NCI-H2227 (cell line): ENCODE data around the gene C3orf20.
"Not testable (repeated sequence)": the region's sequence is repeated elsewhere in the genome, so short reads cannot be mapped to it uniquely, and the experiment has no call there.

ENCODE experiments used
- DNase-seq: peaks from one replicate; lab custom pipeline; 2025; ENCODE audit not compliant: unreplicated experiment; lab: John Stamatoyannopoulos, UW

The C3orf20 gene

GRCh38 chr3:14793858-14794234, 118.9 kb downstream of the C3orf20 start:
- DNase-seq: no peak

DNA sequence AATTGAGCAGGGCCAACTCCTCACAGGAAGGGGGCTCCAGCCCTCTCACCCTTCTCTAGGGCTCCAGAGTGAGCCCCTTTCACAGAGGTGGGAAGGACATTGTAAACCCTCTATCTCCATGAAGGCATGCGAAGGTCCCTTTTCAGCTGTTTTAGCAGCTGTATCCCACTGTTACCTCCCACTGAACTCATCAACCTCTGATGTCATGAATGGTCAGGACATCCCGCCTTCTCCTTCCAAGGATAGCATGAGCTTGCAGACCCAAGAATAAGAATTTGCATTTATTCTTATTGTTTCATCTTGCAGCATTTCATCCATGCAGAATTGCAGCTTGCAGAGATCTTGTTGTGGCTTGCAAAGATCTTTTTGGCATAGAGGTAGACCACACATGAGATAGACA, 119.5 kb downstream of the C3orf20 start:
- no peak for DNase-seq

- DNase-seq: no peak
Observed at GRCh38 chr3:14795996-14796395, 121.1 kb downstream of the C3orf20 start.

- DNase-seq: peak; percentile 6
Observed at GRCh38 chr3:14796403-14797077, 121.6 kb downstream of the C3orf20 start.

- no peak for DNase-seq
Observed at GRCh38 chr3:14797731-14798130, 122.8 kb downstream of the C3orf20 start.

GRCh38 chr3:14798231-14798630, 123.3 kb downstream of the C3orf20 start:
- DNase-seq: no peak

- no peak for DNase-seq
Observed at GRCh38 chr3:14799146-14799545, 124.2 kb downstream of the C3orf20 start.

- no peak for DNase-seq
Observed at GRCh38 chr3:14801031-14801430, 126.1 kb downstream of the C3orf20 start.

- no peak for DNase-seq
Observed at GRCh38 chr3:14801668-14802380, 126.9 kb downstream of the C3orf20 start.

DNA sequence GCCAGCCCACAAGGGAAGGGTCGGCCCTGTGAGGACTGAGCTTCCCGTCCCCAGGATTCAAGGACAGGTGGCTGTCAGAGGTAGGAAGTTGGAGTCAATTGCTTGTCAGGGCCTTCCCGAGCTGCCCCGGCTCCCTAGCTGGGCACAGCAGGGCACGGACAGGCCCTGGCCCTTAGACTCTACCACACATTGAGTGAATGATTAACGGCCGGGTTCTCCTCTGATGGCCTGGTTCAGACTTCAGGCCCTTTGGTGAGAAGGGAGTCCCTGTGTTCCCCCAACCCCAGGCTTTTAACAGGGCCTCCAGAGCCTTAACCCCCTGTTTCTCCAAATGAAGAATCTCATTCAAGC, 127.4 kb downstream of the C3orf20 start:
- DNase-seq: no peak

DNA sequence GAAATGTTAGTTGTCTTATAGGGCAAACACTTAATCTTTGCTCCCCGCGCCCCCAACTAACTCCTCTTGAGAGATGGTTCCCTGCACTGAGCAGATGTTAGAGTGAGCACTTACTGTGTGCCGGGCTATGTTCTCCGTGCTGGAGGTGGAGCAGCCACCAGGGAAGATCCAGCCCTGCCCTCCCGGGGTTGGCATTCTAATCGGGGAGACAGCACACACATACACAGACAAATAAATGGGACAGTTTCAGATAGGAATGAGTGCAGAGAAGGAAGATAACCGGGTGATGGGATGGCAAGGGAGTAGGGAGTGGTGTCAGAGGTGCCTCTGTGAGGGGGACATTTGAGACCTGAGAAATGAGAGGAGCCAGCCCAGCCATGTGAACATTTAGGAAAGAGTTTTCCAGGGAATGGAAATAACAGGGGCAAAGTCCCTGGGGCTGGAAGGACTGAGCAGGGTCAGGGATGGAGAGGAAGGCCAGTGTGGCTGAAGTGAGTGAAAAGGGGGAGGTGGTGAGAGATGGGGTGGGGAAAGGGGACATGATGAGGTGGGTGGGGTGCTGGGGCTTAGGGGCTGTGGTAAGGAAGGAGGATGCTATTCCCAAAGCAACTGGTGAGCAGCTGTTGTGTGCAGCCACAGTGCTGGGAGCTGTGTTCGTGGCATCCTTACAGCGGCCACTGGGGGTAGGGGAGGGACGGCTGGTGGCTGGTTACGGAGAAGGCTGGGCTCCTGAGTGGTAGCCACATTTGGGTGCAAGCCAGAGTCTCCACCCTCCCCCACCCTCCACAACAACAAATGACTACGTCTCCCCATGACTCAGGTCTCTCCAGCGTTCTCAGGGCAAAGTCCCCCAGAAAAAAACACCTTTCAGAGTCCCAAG, 128.4 kb downstream of the C3orf20 start:
- no peak for DNase-seq

DNA sequence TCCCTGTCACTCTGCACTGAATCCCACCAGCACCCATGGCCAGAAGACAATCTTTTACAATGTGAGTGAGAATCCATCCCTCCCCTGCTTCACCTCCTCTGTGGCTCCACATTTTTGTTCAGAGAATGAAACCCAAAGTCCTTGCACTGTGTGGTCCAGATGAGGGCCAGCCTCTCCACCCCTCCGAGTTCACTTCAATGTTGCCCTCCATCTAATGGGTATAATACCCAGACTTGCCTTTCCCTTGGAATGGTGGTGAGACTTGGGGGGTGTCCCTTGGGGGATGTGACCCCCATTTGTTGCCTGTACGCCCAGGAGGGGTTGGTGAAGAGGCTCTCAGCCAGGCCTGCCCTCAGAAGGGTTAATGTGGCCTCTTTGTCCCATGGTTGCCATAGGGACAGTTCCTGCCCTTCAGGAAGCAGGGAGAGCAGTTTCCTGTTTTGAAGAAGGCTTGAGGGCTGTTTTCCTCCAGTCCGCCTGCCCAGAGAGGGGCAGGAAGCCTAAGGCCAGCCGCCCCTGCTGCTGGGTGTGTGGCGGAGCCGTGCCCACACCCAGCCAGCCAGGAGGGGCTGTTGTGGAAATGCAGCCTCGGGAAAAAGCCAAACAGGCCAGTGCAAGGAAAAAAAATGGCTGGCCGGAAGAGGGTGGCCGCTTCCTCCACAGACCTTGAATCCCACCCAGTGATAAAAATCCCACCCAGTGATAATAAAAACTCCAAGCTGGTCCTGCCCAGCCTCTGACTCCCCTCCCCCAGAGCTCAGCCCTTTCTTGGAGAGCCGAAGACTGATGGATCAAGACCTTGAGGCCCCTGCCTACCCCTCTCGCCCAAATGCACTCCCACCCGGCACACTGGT, 129.3 kb downstream of the C3orf20 start:
- DNase-seq: peak; percentile 8

DNA sequence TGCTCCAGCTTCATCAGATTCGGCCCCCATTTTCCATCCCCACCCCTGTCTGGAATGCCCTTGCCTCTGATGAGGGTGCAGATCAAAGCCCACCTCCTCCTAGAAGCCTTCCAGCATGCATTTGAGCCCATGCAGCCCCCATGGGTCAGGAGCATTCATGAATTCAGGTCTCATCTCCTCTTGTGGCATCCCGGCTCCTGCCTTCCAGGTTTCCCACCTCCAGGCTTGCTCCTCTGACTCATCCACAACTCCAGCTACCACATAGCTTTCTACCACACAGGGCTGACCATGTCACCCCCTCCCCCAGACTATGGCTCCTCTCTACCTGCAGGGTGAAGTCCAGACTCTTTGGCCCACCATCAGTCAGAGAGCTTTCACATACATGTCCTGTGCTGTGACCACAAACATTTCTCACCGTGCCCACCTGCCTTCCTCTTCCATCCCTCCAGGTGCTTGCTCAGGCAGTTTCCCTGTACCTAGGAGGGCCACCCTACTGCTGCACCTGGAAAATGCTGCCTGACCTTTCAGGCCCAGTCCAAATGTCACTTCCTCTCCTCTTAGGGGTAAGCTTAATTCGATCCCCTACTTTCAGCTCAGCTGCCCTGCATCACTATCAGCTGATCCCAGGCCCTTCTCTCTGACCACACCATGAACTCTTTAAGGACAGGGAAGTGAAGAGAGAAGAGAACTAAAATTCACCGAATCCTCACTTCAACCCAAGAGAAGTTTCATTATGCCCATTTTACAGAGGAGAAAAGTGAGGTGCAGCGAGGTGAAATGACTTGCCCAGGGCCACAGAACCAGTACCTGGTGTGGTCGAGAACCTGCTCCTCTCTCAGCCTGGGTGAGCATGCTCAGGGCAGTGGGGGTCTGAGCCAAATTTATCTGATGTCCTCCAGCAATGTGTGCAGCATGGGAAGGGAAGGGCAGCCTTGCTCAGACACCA, 130.2 kb downstream of the C3orf20 start:
- DNase-seq: no peak

GRCh38 chr3:14805961-14806537, 131.1 kb downstream of the C3orf20 start:
- no peak for DNase-seq

- DNase-seq: no peak
Observed at GRCh38 chr3:14806641-14807263, 131.8 kb downstream of the C3orf20 start.

DNA sequence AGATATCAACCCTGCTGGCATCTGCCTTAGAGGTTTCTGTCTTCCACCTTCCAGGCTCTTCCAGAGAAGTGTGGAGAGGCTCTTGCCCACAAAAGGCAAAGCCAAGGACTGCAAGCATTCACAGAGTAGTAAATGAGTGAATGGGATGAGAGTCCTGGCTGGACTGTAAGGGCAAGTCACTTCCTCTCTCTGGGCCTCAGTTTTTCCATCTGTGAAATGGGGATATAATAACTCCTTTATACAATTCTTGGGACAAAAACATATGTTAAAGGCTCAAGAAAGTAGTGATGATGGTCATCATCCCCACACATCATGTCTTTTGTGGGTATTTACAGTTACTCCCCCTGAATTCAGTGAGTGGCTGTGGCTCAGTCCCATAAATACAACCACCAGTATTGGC, 133.1 kb downstream of the C3orf20 start:
- no peak for DNase-seq

- DNase-seq: no peak
Observed at GRCh38 chr3:14808502-14809266, 133.7 kb downstream of the C3orf20 start.

DNA sequence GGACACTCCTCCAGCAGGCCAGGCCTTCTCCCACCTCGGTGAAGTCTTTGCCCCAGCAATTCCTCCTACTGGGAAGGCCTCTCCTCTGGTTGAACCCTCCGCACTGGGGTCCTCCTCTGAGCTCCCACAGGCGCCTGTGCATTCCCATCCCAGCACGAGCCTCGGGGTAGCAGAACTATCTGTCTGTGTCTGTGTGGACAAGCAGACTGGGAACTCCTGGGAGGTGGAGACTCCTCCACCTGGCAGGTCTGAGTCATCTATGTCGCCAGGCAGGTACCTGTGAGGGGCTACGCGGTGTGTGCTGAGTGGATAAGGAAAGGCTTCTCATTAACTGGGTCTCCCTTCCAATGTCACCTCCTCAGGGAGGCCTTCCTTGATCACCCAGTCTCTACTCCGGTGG, 134.7 kb downstream of the C3orf20 start:
- DNase-seq: not testable (repeated sequence)
